AG04450 (cell line): Measurements from ENCODE around the gene PGC. TPM values are rescaled to one million over a fixed set of nuclear protein-coding genes. Genes with fewer than 3 reads are reported as not detected.

Experiments
- CTCF ChIA-PET: fragments of 300-600, 350-600 bp; formaldehyde crosslinking; extraction: SDS; loops from one replicate; lab custom pipeline; 2022; ENCODE audit warnings: antibody characterized with exemption, inconsistent platforms; lab: Charles Lee
- POLR2A ChIA-PET: fragments of 350-600 bp; formaldehyde crosslinking; extraction: SDS; loops from one replicate; lab custom pipeline; 2021; ENCODE audit warnings: antibody characterized with exemption, inconsistent platforms; lab: Yijun Ruan, JAX
- DNase-seq: peaks from one replicate; pipeline ENCODE4 v3.0.0-alpha.2; 2011; ENCODE audit warnings: low read depth, low spot score
- H3K27ac ChIP-seq: one replicate; pipeline ENCODE4 v1.5.1; 2012; ENCODE audit warnings: low read depth, low read length, control low read depth
- H3K27me3 ChIP-seq: one replicate; pipeline ENCODE4 v1.6.0; 2012; ENCODE audit warnings: low read length; ENCODE audit not compliant: control insufficient read depth, insufficient read depth
- H3K4me3 ChIP-seq: 2 replicates; pipeline ENCODE4 v1.5.1; 2011; ENCODE audit warnings: mild to moderate bottlenecking, low read depth, low read length, control low read depth
- H3K9me3 ChIP-seq: 2 replicates; pipeline ENCODE4 v1.5.1; 2012; ENCODE audit warnings: low read length; ENCODE audit not compliant: control insufficient read depth, insufficient read depth
- CTCF ChIP-seq: IDR thresholded peaks from 2 replicates; pipeline ENCODE4 v1.5.1; 2011; ENCODE audit warnings: low read depth, low read length, control low read depth, inconsistent platforms
- polyA plus RNA-seq: library from polyadenylated mRNA; depleted of rRNA; stranded (reverse); fragments of >200 nt; gene quantifications from 2 replicates; pipeline ENCODE4 v1.2.3, GENCODE V29; 2011; rRNA removed
- small RNA-seq: library from RNA; depleted of rRNA; stranded (forward); fragments of <200 nt; gene quantifications from one replicate; pipeline ENCODE3, GENCODE V24; 2012; ENCODE audit warnings: low read depth; ENCODE audit not compliant: insufficient read length

The PGC gene
- polyA plus RNA-seq, 1 experiment = not detected

- Histone ChIP-seq H3K4me3 (no peak overlapping the region), H3K27me3 (no peaks in the 10 kb centered on the region), H3K9me3 (no peaks in the 10 kb centered on the region; the same call in 1 of the 2 replicates), H3K27ac (no peak overlapping the region)
- no peak for DNase-seq
- TF ChIP-seq CTCF = no peak
- ChIA-PET CTCF (interaction anchor here (1.3 to 3.6 kb wide), 3 partner anchors 15 to 323 kb away, joined by 4 to 27 read pairs (median 17); no protein-coding TSS in a partner anchor), POLR2A (no interaction called here)
Observed at GRCh38 chr6:41690541-41691330, 56.5 kb downstream of the PGC start.

- Histone ChIP-seq H3K27ac (no peak overlapping the region), H3K4me3 (no peak overlapping the region), H3K9me3 (no peaks in the 10 kb centered on the region; the same call in 1 of the 2 replicates), H3K27me3 (no peaks in the 10 kb centered on the region)
- CTCF ChIA-PET = interaction anchor here (1.3 to 3.6 kb wide), 4 partner anchors 16 to 321 kb away, joined by 4 to 27 read pairs (median 10); no protein-coding TSS in a partner anchor
- no peak for TF ChIP-seq CTCF
- POLR2A ChIA-PET = no interaction called here
- DNase-seq = no peak
Observed at GRCh38 chr6:41689171-41690008, 57.8 kb downstream of the PGC start.

GRCh38 chr6:41688256-41688965 is 58.8 kb downstream of the PGC start:
- Histone ChIP-seq H3K4me3 (no peak overlapping the region), H3K27me3 (no peaks in the 10 kb centered on the region), H3K9me3 (no peaks in the 10 kb centered on the region; the same call in 1 of the 2 replicates), H3K27ac (no peak overlapping the region)
- DNase-seq = no peak
- CTCF ChIA-PET = interaction anchor here (1.1 to 3.6 kb wide), 6 partner anchors 18 to 368 kb away, joined by 3 to 27 read pairs (median 5); no protein-coding TSS in a partner anchor
- POLR2A ChIA-PET = no interaction called here
- TF ChIP-seq CTCF = no peak

GRCh38 chr6:41687501-41688175 is 59.6 kb downstream of the PGC start:
- Histone ChIP-seq H3K4me3 (no peak overlapping the region), H3K27me3 (no peaks in the 10 kb centered on the region), H3K27ac (no peak overlapping the region), H3K9me3 (no peaks in the 10 kb centered on the region; the same call in 1 of the 2 replicates)
- DNase-seq = no peak
- TF ChIP-seq CTCF = no peak
- POLR2A ChIA-PET = no interaction called here
- CTCF ChIA-PET = interaction anchor here (1.1 to 5.1 kb wide), 5 partner anchors 85 to 368 kb away, joined by 3 to 135 read pairs (median 6); no protein-coding TSS in a partner anchor

Small RNA genes lying within 50 kb of the gene (small RNA-seq; reads per million reads assigned to genes)
- not detected for gene AL365205.2
- not detected for gene AL365205.3

Other genes with a start within 250 kb of the PGC start
- gene FOXP4, start 201.0 kb downstream of the PGC start, polyA plus RNA-seq = 1.9 and 3.1 TPM in 2 replicates
- gene MDFI, start 108.9 kb downstream of the PGC start, polyA plus RNA-seq = 0.19 and 0.35 TPM in 2 replicates
- gene TFEB, start 11.8 kb downstream of the PGC start, polyA plus RNA-seq = 3.9 and 4.3 TPM in 2 replicates
- gene FRS3, start 32.5 kb upstream of the PGC start, polyA plus RNA-seq = 2.2 and 2.6 TPM in 2 replicates
- 0.12 TPM in 1 of 2 replicates, not detected in the other for gene PRICKLE4, start 33.4 kb upstream of the PGC start, polyA plus RNA-seq
- 165 and 192 TPM in 2 replicates for gene TOMM6, start 40.3 kb upstream of the PGC start, polyA plus RNA-seq
- 2.9 and 3.0 TPM in 2 replicates for gene USP49, start 148.0 kb upstream of the PGC start, polyA plus RNA-seq
- gene MED20, start 173.7 kb upstream of the PGC start, polyA plus RNA-seq = 45.0 and 48.6 TPM in 2 replicates
- gene BYSL, start 174.1 kb upstream of the PGC start, polyA plus RNA-seq = 18.1 and 25.1 TPM in 2 replicates
- gene CCND3, start 194.4 kb upstream of the PGC start, polyA plus RNA-seq = 25.8 and 30.9 TPM in 2 replicates